Natural killer cell (primary cell): ENCODE results near the gene PKLR. TPM values are rescaled to one million over a fixed set of nuclear protein-coding genes. Genes with fewer than 3 reads are reported as not detected.

Experiments used
- ATAC-seq, 3 donors: fragments of 150-1000 bp in 2 of 3; fragments of 200-7000 bp in 1 of 3; cut with Tn5 transposase; 1 replicate in 1 of 3; 2 replicates in 2 of 3; pipeline ENCODE4 v1.10.0; 2021; ENCODE audit warnings: mild to moderate bottlenecking in 2 of 3, moderate library complexity in 2 of 3
- DNase-seq, 2 donors: peaks; one replicate each; pipeline versions ENCODE4 v3.0.0 to v3.0.0-alpha.2; 2013 to 2021; ENCODE audit warnings: mixed read lengths in 1 of 2
- H3K27ac ChIP-seq: one replicate; pipeline ENCODE4 v1.5.1; 2013; ENCODE audit warnings: mild to moderate bottlenecking, low read length
- H3K27me3 ChIP-seq: one replicate; pipeline ENCODE4 v1.6.1; 2013; ENCODE audit warnings: low read length; ENCODE audit not compliant: control insufficient read depth, insufficient read depth
- H3K36me3 ChIP-seq: one replicate; pipeline ENCODE4 v1.6.1; 2013; ENCODE audit warnings: low read length; ENCODE audit not compliant: control insufficient read depth, insufficient read depth
- H3K4me1 ChIP-seq: one replicate; pipeline ENCODE4 v1.6.1; 2013; ENCODE audit warnings: low read length; ENCODE audit not compliant: control insufficient read depth, insufficient read depth
- H3K4me3 ChIP-seq: one replicate; pipeline ENCODE4 v1.5.1; 2013; ENCODE audit warnings: low read length
- H3K9me3 ChIP-seq: one replicate; pipeline ENCODE4 v1.6.1; 2013; ENCODE audit warnings: low read length; ENCODE audit not compliant: control insufficient read depth, insufficient read depth
- H3K27ac Mint-ChIP-seq, 2 donors: one replicate each; pipeline ENCODE4 v1.8.0; 2022; ENCODE audit warnings: mild to moderate bottlenecking in 2 of 2, mixed read lengths in 2 of 2, moderate library complexity in 1 of 2
- H3K27me3 Mint-ChIP-seq, 2 donors: one replicate each; pipeline ENCODE4 v1.8.0; 2022; ENCODE audit warnings: low read depth in 2 of 2, mixed read lengths in 2 of 2
- H3K36me3 Mint-ChIP-seq: one replicate; pipeline ENCODE4 v1.8.0; 2022; ENCODE audit warnings: mixed read lengths
- H3K4me1 Mint-ChIP-seq, 2 donors: one replicate each; pipeline ENCODE4 v1.8.0; 2022; ENCODE audit warnings: mixed read lengths in 2 of 2
- H3K4me3 Mint-ChIP-seq: one replicate; pipeline ENCODE4 v1.8.0; 2022; ENCODE audit warnings: mild to moderate bottlenecking, moderate library complexity, mixed read lengths
- H3K9me3 Mint-ChIP-seq, 2 donors: one replicate each; pipeline ENCODE4 v1.8.0; 2022; ENCODE audit warnings: mixed read lengths in 2 of 2
- CTCF ChIP-seq: fragments of 200-600 bp; IDR thresholded peaks from one replicate; pipeline ENCODE4 v1.8.0; 2022; ENCODE audit warnings: antibody characterized with exemption
- WGBS: methylation state at CpG from one replicate; pipeline ENCODE4 v1.1.7; 2013; ENCODE audit warnings: missing lambda C conversion rate; ENCODE audit not compliant: insufficient coverage; 5-methylcytosine and 5-hydroxymethylcytosine counted together
- intact Hi-C: fragments of 100-400 bp; cut with micrococcal nuclease; formaldehyde crosslinking; loops from one replicate; pipeline ENCODE4 v1.14.2; 2022
- total RNA-seq, 4 donors: library from RNA; stranded (reverse); fragments of 120-200 nt in 1 of 4; gene quantifications; one replicate each; pipeline versions ENCODE4 v1.2.3 to v1.2.4, GENCODE V29; 2013 to 2022

The PKLR gene
- total RNA-seq, 3 donors from 2014 or later (not counting 1 experiment from before 2014, with no cell fraction given) = 0.12 TPM; not detected in 2

- intact Hi-C loops = no loop called here
Measured at GRCh38 chr1:155300553-155301329, 497 bp downstream of the PKLR start.

GRCh38 chr1:155300024-155300423 is 1.2 kb downstream of the PKLR start:
- no peak overlapping the region for H3K4me3 Mint-ChIP-seq

More at GRCh38 chr1:155300553-155301329, 497 bp downstream of the PKLR start:
- Mint-ChIP-seq H3K36me3 (no peaks in the 10 kb centered on the region), H3K4me3 (no peak overlapping the region), H3K27me3 (peaks cover 18 to 25% of the 10 kb centered on the region in 2 donors), H3K9me3 (no peaks in the 10 kb centered on the region), H3K4me1 (no peaks in the 10 kb centered on the region), H3K27ac (no peak overlapping the region)
- ATAC-seq (no peak), DNase-seq (no peak)
- no peaks in the 10 kb centered on the region for H3K9me3 ChIP-seq
- H3K4me3 ChIP-seq = no peak overlapping the region
- no peak overlapping the region for H3K27ac ChIP-seq
- H3K27me3 ChIP-seq = peaks cover 3% of the 10 kb centered on the region
- no peaks in the 10 kb centered on the region for H3K4me1 ChIP-seq
- no peaks in the 10 kb centered on the region for H3K36me3 ChIP-seq
- WGBS = 89% methylated on average over 9 of the region's 9 CpGs
- no peak for TF ChIP-seq CTCF

GRCh38 chr1:155297384-155297783 is 3.9 kb downstream of the PKLR start:
- Mint-ChIP-seq H3K36me3 (no peaks in the 10 kb centered on the region), H3K9me3 (no peaks in the 10 kb centered on the region), H3K4me3 (no peak overlapping the region), H3K27me3 (peaks cover 33 to 37% of the 10 kb centered on the region in 2 donors), H3K4me1 (peaks cover 0 to 4% of the 10 kb centered on the region in 2 donors), H3K27ac (no peak overlapping the region)
- Histone ChIP-seq H3K27me3 (peaks cover 12% of the 10 kb centered on the region), H3K4me3 (no peak overlapping the region), H3K36me3 (no peaks in the 10 kb centered on the region), H3K27ac (no peak overlapping the region), H3K4me1 (peaks cover 7% of the 10 kb centered on the region), H3K9me3 (no peaks in the 10 kb centered on the region)
- no peak for DNase-seq
- intact Hi-C loops = no loop called here
- WGBS = 72% methylated on average over 7 of the region's 7 CpGs
- TF ChIP-seq CTCF = no peak
- ATAC-seq = no peak

More at GRCh38 chr1:155300024-155300423, 1.2 kb downstream of the PKLR start:
- Histone ChIP-seq H3K4me3 (no peak overlapping the region), H3K9me3 (no peaks in the 10 kb centered on the region), H3K36me3 (no peaks in the 10 kb centered on the region), H3K27me3 (peaks cover 7% of the 10 kb centered on the region), H3K27ac (no peak overlapping the region), H3K4me1 (peaks cover 6% of the 10 kb centered on the region)
- DNase-seq (no peak), ATAC-seq (no peak)
- TF ChIP-seq CTCF = no peak
- intact Hi-C loops = no loop called here
- H3K36me3 Mint-ChIP-seq = no peaks in the 10 kb centered on the region
- no peaks in the 10 kb centered on the region for H3K4me1 Mint-ChIP-seq
- H3K27me3 Mint-ChIP-seq = peaks cover 21 to 28% of the 10 kb centered on the region in 2 donors
- WGBS = 95% methylated on average over 7 of the region's 8 CpGs
- no peak overlapping the region for H3K27ac Mint-ChIP-seq
- no peaks in the 10 kb centered on the region for H3K9me3 Mint-ChIP-seq
